Measurements from ENCODE around the gene CCDC15.
"Not testable (repeated sequence)": the region's sequence is repeated elsewhere in the genome, so short reads cannot be mapped to it uniquely, and the experiment has no call there.

The CCDC15 gene

GRCh38 chr11:125084761-125085231 lies 130.8 kb downstream of the CCDC15 start:
- DNase-seq: no peak

DNA sequence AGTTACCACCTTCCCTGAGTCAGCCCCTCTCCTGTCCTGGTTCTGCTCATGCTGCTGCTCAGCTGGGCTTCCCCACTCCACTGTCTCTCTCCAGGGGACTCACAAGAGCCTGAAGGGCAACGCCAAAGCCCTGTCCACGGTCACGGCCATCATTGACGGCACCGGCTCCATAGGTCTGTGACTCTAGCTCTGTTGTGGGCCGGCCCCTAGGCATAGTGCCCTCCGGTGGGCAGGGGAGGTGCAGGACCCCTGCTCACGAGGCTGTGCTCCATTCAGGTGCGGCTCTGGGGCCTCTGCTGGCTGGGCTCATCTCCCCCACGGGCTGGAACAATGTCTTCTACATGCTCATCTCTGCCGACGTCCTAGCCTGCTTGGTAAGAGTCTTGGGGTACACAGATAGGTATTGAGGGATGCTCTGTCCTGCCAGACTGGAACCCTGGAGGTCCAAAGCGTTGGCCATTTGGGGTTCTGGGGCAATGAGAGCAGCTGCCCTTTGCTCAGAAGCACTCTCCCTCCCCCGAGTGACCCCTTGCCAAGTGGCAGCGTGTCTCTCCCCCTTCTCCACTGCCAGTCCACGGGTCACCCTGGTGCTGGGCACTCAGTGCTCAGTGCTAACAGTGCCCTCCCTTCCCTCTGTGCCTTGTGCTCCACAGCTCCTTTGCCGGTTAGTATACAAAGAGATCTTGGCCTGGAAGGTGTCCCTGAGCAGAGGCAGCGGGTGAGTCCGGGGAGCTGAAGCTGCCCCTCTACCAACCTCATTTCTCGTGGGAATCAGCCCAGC lies 131.5 kb downstream of the CCDC15 start:
- no peak for DNase-seq

- DNase-seq: no peak
Observed at GRCh38 chr11:125086633-125087296, 132.8 kb downstream of the CCDC15 start.

GRCh38 chr11:125088123-125088522 lies 134.1 kb downstream of the CCDC15 start:
- DNase-seq: no peak

DNA sequence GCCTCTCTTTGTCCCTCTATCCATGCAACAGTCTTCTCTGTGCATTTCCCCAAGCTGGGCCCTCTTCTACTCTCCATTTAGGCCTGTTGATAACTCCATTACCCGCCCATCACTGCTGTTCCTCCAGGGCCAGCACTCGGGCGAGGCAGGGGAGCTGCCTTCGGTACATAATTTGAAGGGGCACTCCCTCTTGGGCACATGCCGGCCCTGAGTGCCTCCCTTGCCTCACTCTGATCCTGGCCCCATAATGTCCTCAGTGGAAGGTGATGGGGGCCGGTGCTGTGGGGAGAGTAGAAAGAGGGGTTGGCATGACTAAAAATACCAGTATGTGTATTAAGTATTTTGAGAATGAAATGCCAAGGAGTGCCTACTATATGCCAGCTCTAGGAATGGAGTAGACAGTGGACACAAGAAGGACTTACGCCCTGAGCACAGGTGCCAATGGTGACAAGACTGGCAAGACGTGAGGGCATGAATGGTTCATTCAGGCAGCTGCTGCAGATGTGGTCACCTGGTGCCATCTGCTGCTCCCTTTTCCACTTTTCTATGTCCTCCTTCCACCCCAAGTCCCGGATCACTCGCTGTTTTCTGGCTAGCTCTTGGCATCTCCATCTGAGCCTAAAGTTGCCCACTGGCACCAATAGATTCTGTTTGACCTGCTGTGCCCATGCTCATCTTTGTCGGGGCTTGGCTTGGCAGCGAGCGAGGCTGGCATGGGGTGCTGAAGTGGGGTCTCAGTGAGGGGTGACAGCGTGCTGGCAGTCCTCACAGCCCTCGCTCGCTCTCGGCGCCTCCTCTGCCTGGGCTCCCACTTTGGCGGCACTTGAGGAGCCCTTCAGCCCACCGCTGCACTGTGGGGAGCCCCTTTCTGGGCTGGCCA lies 134.8 kb downstream of the CCDC15 start:
- no peak for DNase-seq

DNA sequence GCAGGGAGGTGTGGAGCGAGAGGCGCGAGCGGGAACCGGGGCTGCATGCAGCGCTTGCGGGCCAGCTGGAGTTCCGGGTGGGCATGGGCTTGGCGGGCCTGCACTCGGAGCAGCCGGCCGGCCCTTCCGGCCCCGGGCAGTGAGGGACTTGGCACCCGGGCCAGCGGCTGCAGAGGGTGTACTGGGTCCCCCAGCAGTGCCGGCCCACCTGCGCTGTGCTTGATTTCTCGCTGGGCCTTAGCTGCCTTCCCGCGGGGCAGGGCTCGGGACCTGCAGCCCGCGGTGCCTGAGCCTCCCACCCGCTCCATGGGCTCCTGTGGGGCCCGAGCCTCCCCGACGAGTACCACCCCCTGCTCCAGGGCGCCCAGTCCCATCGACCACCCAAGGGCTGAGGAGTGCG lies 135.5 kb downstream of the CCDC15 start:
- DNase-seq: not testable (repeated sequence)

GRCh38 chr11:125090151-125090550 lies 136.1 kb downstream of the CCDC15 start:
- not testable (repeated sequence) for DNase-seq

DNA sequence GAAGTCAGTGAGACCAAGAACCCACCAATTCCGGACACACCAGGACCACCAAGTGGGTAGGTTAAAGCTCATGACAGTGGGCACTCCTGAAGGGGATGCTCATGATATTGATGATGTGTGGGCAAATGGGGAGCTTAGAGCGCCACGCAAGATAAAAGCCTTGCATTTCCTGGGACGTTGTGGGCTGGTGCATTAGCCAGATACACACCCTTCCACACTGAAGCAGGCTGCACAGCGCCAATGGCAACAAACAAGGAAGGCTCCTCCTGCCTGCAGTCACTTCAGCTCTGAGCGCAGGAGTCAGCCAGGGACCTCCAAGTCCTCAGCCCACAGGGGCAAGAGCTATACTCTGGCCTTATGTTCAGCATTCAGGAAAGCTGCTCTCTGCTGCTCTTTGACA lies 136.8 kb downstream of the CCDC15 start:
- DNase-seq: no peak
